ENCODE data around the gene ZBBX. TPM values are rescaled to one million over a fixed set of nuclear protein-coding genes. Genes with fewer than 3 reads are reported as not detected.

ZBBX gene
- total and polyA plus RNA-seq, 2 of the 8 experiments (the other 6 are each of a cell fraction or from before 2014, with no cell fraction given): 0.17 to 0.84 TPM

GRCh38 chr3:167300207-167300606 is 79.9 kb downstream of the ZBBX start:
- no peak overlapping the region for H4K91ac ChIP-seq (replicated peaks; ENCODE audit: insufficient read length, low read length)
- no peak overlapping the region for H3K4ac ChIP-seq (replicated peaks; ENCODE audit: insufficient read length, low read depth, low read length)
- H2BK120ac ChIP-seq (replicated peaks; ENCODE audit: low read depth, low read length): no peak overlapping the region
- no peaks in the 10 kb centered on the region for H3K23me2 ChIP-seq (ENCODE audit: low read depth, low read length)
- no peak overlapping the region for H2AFZ ChIP-seq (ENCODE audit: low read length)
- no peak overlapping the region for H3K18ac ChIP-seq (ENCODE audit: extremely low read depth, low read length)
- no peaks in the 10 kb centered on the region for H3K27me3 ChIP-seq (replicated peaks in 1 of 4; ENCODE audit: control insufficient read depth in 3 of 4, extremely low read depth in 1 of 4, insufficient read depth in 3 of 4, low read length in 3 of 4)
- no peaks in the 10 kb centered on the region for H3K79me2 ChIP-seq (ENCODE audit: control insufficient read depth in 1 of 2, insufficient read depth in 2 of 2, low read length in 2 of 2)
- H2AK5ac ChIP-seq (ENCODE audit: low read depth, low read length): no peak overlapping the region
- no peaks in the 10 kb centered on the region for H4K20me1 ChIP-seq (replicated peaks in 1 of 2; ENCODE audit: control insufficient read depth in 1 of 2, insufficient read depth in 2 of 2, low read length in 2 of 2)
- H2BK15ac ChIP-seq (ENCODE audit: low read length): no peak overlapping the region
- no peaks in the 10 kb centered on the region; a peak in 1 of 7 replicates for H3K4me1 ChIP-seq (replicated peaks in 1 of 4; ENCODE audit: control insufficient read depth in 3 of 4, insufficient read depth in 4 of 4, low read length in 3 of 4)
- no peak overlapping the region for H4K5ac ChIP-seq (ENCODE audit: insufficient read length, low read depth, low read length)
- POLR2A ChIA-PET (ENCODE audit: partially characterized antibody): no interaction called here
- no peak overlapping the region for H3K4me3 ChIP-seq (ENCODE audit: extremely low read depth in 1 of 4, insufficient read depth in 2 of 4, low read depth in 3 of 4, low read length in 4 of 4)
- no peak overlapping the region for H3K56ac ChIP-seq (replicated peaks; ENCODE audit: insufficient read length, low read depth, low read length)
- no peaks in the 10 kb centered on the region for H3K9me3 ChIP-seq (ENCODE audit: insufficient read depth in 2 of 2, low read depth in 1 of 2, low read length in 1 of 2)
- H3K23ac ChIP-seq (ENCODE audit: insufficient read length): no peak overlapping the region
- DNase-seq (ENCODE audit: low read depth in 1 of 2, low spot score in 2 of 2): no peak
- H3K9ac ChIP-seq (replicated peaks in 1 of 4; ENCODE audit: extremely low read depth in 1 of 4, low read depth in 3 of 4, low read length in 3 of 4): no peak overlapping the region
- H3K36me3 ChIP-seq (ENCODE audit: control insufficient read depth in 2 of 4, insufficient read depth in 4 of 4, low read length in 3 of 4): no peaks in the 10 kb centered on the region
- CTCF ChIA-PET (ENCODE audit: partially characterized antibody): interaction anchor here (0.6 kb wide), 1 partner anchor 195 kb away, joined by 3 read pairs; no protein-coding TSS in a partner anchor
- H3K14ac ChIP-seq (ENCODE audit: insufficient read length): no peak overlapping the region
- no peak overlapping the region for H2BK20ac ChIP-seq (ENCODE audit: low read length)
- no peak for FAIRE-seq
- no peak overlapping the region for H4K8ac ChIP-seq (ENCODE audit: extremely low read depth, insufficient read depth, low read length)
- H2BK5ac ChIP-seq (ENCODE audit: low read depth, low read length): no peak overlapping the region
- H2BK12ac ChIP-seq (ENCODE audit: low read depth, low read length): no peak overlapping the region
- H3K4me2 ChIP-seq (ENCODE audit: insufficient read depth in 1 of 2, low read depth in 2 of 2, low read length in 2 of 2): no peak overlapping the region
- H3K79me1 ChIP-seq (ENCODE audit: low read depth, low read length): no peaks in the 10 kb centered on the region
- no peak overlapping the region for H3K27ac ChIP-seq (ENCODE audit: low read depth, low read length)
- no peak for TF ChIP-seq SUZ12 (IDR thresholded peaks at IDR 0.05; ENCODE audit: low read length)
- TF ChIP-seq MAX (IDR thresholded peaks at IDR 0.05): no peak
- no peak for TF ChIP-seq POU5F1 (IDR thresholded peaks at IDR 0.05; ENCODE audit: low read depth, low read length)
- TF ChIP-seq SP1 (IDR thresholded peaks at IDR 0.05; ENCODE audit: low read depth, low read length): no peak
- no peak for TF ChIP-seq TCF12 (IDR thresholded peaks at IDR 0.05; ENCODE audit: low read depth, low read length)
- no peak for TF ChIP-seq NRF1 (IDR thresholded peaks at IDR 0.05; ENCODE audit: low read depth, low read length)
- no peak for TF ChIP-seq ASH2L (IDR thresholded peaks at IDR 0.05; ENCODE audit: low read length)
- no peak for TF ChIP-seq KDM1A (IDR thresholded peaks at IDR 0.05; ENCODE audit: borderline replicate concordance, low read length)
- TF ChIP-seq SAP30 (IDR thresholded peaks at IDR 0.05; ENCODE audit: insufficient read depth, insufficient replicate concordance, low read length): no peak
